Smooth muscle cell of the umbilical artery (primary cell): ENCODE results near the gene SKI. TPM values are rescaled to one million over a fixed set of nuclear protein-coding genes. Genes with fewer than 3 reads are reported as not detected.

Experiments used
- total RNA-seq: library from RNA; depleted of rRNA; stranded (reverse); fragments of >200 nt; gene quantifications from 2 replicates; pipeline ENCODE4 v1.2.3, GENCODE V29; 2014

Gene SKI
- total RNA-seq: 35.6 and 43.0 TPM in 2 replicates

DNA sequence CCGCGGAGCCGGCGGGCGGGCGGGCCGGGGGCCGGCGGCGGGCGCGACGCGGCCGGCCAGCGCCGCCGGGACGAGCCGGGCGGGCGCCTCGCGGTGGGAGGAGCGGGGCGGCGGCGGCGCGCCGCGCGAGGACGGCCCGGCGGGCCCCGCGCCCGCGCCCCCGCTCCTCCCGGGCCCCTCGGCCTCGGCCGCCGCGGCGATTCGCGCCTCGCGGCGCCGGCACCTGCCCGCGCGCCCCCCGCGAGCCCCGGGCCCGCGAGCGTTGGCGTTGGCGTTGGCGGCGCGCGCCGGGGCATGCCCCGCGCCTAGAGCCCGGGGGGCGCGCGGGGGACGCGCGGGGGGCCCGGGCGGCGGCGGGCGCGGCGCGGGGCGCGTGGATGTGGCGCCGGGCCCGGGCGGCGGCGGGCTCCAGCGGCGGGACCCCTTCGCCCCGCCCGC lies at the start of gene SKI:
SKI (plus strand) TSS at position 163 of the 438 bp plus-strand sequence. CDS start 448 bp downstream, outside the sequence.

DNA sequence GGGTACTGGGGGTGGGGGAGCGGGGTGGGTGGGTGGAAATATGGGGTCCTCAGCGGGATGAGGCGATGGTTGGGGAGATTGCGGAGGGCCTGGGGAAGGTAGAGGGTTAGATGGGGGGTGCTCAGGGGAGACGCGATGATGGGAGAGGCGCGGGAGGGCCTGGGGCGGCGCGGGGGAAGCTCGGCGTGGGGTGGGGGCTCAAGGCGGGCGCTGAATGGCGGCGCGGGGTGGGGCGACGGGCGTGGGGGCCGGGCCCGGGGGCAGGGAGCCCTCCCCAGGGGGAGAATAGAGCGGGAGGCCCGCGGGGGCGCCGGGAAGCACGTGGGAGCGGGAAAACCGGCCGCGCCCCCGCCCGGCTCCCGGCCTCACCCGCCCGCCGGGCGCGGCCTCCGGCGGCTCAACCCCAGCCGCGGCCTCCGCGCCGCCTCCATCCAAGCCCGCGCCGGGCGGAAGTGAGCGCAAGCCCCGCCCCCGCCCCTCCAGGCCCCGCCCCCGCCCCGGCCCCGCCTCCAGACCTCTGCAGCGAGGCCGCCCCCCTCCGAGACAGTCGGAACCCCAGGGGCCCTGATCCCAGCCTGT lies 33.7 kb upstream of the SKI start, which contains the start of gene FAAP20:
FAAP20 (minus strand) TSS at position 454 of the 579 bp plus-strand sequence; CDS start at position 431, 23 bp downstream.

Other genes with a start within 250 kb of the SKI start
- not detected in 2 replicates for gene CFAP74, start 224.5 kb upstream of the SKI start, total RNA-seq
- not detected in 2 replicates for gene GABRD, start 209.0 kb upstream of the SKI start, total RNA-seq
- gene PRKCZ, start 177.9 kb upstream of the SKI start, total RNA-seq: 0.55 and 2.7 TPM in 2 replicates
- gene FAAP20, start 33.5 kb upstream of the SKI start, total RNA-seq: 23.8 and 32.2 TPM in 2 replicates
- 13.1 and 21.2 TPM in 2 replicates for gene MORN1, start 163.2 kb downstream of the SKI start, total RNA-seq
- gene RER1, start 163.5 kb downstream of the SKI start, total RNA-seq: 88.2 and 107 TPM in 2 replicates
- 27.9 and 31.7 TPM in 2 replicates for gene PEX10, start 184.2 kb downstream of the SKI start, total RNA-seq
- under 0.01 and 0.09 TPM in 2 replicates for gene PLCH2, start 248.0 kb downstream of the SKI start, total RNA-seq